GM19463 (cell line): ENCODE data around the gene ARFRP1.
"Not testable (repeated sequence)": the region's sequence is repeated elsewhere in the genome, so short reads cannot be mapped to it uniquely, and the experiment has no call there.

Experiments used
- ATAC-seq: cut with Tn5 transposase; IDR thresholded peaks from one replicate; pipeline ENCODE4 v1.9.1; 2021; ENCODE audit warnings: mild to moderate bottlenecking, moderate library complexity; ENCODE audit not compliant: unreplicated experiment

Gene ARFRP1

DNA sequence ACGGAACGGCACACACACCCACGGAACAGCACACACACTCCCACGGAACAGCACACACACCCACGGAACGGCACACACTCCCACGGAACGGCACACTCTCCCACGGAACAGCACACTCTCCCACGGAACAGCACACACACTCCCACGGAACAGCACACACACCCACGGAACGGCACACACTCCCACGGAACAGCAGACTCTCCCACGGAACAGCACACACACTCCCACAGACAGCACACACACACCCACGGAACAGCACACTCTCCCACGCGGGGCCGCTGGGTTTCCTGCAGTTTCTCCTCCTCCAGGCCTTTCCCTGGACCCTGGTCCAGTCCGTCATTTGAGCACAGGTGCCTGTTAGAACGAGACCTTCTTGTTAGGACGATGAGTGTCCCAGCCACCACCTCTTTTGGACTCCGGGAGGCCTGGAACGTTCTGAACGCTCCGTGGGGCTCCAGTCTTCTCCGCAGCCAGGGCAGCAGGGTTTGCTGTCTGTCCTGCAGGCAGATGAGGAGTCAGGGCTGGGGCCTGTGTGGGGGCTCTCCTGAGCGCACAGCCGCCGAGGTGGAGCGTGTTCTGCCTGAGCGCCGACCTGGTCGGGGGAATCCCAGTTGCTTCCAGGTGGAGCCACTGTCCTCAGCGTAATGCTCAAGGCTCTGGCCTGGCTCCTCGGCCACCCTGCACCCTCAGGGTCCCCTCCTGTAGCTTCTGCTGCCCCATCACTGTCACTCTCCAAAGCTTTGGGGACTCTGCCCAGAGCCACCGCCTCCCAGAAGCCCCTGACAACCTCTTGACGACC is 28.9 kb downstream of the ARFRP1 start:
- no peak for ATAC-seq

DNA sequence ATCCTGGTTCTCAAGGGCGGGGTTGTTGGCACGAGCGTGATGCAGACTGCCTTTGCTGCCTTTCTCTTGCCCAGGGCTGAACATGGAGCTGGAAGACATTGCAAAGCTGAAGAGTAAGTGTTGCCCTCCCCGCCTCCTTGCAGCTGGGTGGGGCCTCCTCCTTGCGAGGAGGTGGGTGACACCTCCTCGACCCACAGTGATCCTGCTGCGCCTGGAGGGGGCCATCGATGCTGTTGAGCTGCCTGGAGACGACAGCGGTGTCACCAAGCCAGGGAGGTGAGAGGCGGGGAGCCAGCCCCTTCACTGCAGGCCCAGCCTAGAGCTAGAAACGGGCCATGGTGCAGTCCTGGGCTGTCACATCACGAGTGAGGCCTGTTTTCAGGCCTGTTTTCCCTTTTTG is 29.7 kb downstream of the ARFRP1 start:
- no peak for ATAC-seq

DNA sequence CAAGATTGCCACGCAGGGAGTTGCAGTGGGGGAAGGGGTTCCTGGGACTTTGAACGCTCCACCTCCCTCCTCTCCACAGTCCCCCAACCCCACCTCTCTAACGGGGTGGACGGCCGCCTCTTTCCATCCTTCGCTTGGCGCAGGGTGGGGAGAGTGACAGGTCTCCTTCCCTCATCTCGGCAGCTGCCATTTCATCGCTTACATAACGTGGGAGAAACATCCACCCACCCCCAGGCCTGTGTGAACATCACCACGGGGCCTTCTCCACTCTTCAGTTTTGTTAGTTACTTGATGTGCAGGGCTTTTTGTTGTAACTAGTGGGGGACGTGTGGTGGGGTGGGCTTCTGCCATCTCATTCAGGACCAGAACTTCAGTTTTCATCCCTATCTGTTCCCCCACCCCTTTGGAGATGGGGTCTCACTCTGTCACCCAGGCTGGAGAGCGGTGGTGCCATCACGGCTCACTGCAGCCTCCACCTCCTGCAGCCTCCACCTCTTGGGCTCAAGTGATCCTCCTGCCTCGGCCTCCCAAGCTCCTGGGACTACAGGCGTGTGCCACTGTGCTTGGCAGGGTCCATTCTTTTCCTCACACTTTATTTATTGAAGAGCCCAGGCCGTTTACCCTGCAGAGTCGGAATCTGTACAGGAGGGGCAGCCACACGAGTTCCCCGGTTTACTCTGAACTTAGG is 32.0 kb downstream of the ARFRP1 start:
- ATAC-seq = no peak

DNA sequence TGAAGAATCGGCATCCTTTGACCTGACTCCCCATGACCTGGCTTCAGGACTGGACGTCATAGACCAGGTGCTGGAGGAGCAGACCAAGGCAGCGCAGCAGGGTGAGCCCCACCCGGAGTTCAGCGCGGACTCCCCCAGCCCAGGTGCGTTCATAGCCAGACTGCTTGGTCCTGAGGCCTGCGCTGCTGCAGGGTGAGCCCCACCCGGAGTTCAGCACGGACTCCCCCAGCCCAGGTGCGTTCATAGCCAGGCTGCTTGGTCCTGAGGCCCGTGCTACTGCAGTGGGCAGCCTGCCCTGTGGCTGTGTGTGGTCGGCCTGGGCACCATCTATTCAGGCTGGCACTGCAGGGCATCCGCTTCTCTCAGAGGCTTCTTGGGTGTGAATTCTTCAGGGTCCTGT is 33.8 kb downstream of the ARFRP1 start:
- no peak for ATAC-seq

DNA sequence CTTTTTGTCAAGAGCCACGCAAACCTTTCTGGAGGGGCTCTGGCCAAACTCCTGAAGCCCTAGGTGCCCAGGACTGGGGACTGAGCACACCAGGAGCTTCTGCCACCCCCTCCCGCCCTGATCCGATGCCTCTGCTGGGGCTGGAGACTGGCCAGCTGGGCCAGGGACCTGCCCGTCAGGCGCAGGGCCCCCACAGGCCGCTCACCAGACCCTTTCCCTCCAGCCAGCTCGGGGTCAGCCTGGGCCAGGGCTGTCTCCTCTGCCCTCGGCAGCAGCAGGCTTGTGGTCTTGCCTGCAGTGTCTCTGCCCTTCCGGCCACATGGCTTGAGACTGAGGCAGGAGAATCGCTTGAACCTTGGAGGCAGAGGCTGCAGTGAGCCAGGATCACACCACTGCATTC is 35.1 kb downstream of the ARFRP1 start:
- no peak for ATAC-seq

DNA sequence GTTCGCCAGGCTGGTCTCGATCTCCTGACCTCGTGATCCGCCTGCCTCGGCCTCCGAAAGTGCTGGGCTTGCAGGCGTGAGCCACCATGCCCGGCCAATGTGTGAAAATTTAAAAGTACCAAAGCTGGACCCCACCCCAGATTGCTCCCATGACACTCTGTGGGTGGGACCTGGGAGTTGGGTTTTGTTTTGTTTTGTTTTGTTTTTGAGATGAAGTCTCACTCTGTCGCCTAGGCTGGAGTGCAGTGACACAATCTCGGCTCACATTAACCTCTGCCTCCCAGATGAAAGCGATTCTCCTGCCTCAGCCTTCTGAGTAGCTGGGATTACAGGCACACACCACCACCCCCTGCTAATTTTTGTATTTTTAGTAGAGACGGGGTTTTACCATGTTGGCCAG is 36.1 kb downstream of the ARFRP1 start:
- not testable (repeated sequence) for ATAC-seq

DNA sequence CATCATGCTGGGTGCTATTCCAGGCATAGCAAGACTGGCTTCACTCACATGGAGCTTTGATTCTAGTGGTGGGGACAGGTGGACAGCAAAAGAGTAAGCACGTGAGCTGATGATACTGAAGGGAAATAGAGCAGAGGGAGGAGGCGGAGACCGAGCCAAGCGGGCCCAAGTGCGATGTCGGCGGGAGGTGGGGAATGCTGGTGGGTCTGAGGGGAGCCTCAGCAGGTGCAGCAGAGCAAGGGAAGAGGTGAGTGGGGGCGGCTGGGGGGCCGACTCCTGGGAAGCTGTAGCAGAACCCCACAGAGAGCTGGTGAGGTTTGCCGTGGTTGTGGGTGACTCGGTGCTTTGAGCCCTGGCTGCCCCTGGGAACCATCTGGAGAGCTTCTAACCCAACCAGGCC is 39.4 kb downstream of the ARFRP1 start:
- no peak for ATAC-seq

DNA sequence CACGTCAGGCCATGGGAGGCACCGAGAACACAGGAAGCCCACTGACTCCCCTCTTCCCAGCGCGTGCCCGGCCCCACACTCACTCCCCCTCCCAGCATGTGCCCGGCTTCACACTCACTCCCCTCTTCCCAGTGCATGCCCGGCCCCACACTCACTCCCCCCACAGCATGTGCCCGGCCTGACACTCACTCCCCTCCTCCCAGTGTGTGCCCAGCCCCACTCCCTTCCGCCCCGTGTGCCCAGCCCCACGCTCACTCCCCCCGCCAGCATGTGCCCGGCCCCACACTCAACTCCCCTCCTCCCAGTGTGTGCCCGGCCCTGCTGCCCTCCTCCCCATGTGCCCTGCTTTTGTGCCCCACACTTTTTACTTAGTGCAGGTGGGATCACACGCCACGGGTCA is 39.9 kb downstream of the ARFRP1 start:
- no peak for ATAC-seq

DNA sequence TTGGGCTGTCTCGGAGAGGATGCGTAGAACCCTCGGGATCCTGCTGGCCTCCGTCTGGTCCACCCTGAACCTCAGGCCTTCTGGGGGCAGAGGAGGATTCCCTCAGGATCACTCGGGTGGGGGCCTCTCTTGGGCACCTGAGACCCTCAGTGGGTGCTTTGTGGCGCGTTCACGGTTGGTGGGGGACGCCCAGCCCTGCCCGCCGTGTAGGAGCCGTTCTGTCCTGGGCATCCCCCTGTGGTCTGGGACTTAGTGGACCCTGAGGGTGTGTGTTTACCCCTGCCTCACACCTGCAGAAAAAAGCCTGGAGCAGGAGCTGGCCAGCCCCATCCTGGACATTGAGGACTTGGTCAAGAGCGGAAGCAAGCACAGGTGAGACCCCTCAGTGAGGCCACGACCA is 42.1 kb downstream of the ARFRP1 start:
- ATAC-seq = no peak

DNA sequence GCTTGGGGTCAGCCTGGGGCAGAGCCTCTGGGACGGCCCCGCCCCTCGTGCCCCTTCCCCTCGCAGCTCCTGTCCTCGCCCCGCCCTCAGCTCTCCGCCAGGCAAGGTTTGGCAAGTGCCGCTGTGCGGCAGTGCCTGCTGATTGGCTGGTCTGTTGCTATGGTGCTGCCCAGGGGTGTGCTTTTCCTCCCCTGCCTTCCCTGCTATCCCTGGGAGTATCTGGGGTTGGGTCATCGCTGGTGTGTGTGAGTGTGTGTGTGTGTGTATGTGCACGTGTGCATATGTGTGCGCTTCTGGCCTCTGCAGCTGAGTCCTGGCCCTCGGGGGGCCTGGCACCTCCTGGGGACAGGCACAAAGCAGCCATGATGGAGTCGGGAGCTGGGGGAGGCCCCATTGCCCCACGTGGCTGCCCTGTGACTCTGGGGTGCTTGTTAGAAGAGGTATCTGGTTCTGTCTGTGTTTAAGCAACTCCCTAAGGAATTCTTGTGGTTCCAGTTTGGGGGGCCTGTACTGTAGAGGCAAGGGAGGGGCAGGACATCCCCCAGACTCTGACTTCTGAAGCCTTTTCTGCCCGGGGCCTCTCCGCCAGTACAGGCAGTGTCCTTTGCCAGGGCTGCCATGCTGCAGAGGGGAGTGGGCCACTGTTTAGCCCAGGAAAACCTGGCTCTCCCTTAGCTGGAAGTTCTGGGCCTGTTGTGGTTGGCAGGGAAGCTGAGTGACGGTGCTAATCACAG is 42.7 kb downstream of the ARFRP1 start:
- no peak for ATAC-seq

DNA sequence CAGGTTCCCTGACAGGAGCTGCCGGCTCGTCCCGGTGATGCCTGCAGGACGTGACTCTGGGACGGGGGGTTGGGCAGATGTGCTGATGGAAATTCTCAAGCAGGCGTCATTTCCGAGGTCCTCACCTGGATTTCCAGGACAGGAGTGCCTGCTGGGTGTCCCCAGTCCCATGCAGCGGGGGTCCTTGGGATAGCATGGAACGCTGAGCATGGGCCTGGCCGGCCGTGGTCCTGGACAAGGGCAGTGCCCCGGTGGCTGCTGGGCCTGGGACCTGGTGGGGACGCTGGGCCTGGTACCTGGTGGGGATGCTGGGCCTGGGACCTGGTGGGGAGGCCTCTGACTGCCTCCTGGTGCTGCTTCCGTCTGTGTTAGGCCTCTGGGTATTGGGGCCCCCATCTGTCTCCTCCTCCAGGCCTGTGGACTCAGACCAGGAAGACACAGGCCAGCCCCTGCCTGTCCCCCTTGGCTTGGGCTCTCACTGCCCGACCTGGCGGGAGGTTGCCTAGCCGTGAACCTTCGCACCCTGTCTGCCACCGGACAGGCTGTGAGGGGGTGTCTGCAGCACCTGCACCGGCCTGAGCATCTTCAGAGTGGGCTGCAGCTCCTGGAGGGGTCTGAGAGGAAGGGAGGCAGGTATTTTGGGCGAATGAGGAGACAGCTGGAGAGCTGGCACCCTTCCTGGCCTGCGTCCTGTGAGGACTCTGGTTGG is 43.5 kb downstream of the ARFRP1 start:
- ATAC-seq = no peak

DNA sequence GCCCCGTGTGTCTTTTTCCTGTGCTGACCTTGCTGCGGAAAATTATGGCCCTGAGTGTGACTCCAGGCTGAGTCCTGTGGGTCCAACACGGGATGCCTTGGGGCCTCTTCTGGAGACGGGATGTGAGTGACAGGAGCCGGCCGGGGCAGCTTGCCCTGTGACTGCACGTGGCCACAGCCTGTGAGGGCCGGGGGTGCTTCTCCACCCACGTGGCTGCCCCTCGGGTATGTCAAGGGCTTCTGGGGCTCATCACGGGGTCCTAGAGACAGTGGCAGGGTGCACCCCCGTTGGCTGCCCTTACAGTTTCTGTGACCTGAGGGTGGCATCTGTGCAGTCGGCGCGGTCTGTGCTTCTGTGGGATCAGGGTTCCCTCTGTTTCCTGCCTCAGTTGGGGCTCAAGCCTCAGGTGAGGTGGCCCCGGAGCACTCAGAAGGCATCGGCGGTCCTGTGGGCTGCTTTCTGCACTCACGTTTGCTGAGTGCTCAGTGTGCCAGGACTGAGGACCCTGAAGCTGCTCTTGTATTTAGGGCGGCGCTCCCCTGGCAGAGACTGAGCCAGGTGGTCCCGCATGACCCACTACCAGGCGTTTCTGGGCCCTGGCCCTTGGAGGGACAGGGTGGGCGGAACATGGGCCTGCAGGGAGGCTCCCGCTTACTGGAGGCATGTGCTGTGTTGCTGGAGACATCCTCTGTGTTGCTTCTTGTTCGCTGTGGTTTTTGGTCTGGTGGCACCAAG is 44.3 kb downstream of the ARFRP1 start:
- no peak for ATAC-seq

DNA sequence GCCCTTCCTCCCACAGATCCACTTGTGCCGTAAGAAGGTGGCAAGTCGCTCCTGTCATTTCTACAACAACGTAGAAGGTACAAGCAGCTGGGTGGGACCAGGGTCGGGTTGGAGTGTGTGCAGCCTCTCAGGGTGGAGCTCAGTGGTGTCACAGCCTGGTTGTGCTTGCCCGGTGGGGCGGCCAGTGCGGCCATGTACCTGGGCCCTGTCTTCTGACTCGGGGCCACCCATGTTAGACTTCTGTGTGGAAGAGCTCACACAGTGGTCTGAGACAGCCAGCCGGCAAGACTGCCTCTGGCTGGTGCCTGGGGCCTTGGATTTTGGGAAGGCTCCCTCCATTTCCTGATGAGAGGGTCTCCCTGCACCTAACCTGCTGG is 45.0 kb downstream of the ARFRP1 start:
- no peak for ATAC-seq

DNA sequence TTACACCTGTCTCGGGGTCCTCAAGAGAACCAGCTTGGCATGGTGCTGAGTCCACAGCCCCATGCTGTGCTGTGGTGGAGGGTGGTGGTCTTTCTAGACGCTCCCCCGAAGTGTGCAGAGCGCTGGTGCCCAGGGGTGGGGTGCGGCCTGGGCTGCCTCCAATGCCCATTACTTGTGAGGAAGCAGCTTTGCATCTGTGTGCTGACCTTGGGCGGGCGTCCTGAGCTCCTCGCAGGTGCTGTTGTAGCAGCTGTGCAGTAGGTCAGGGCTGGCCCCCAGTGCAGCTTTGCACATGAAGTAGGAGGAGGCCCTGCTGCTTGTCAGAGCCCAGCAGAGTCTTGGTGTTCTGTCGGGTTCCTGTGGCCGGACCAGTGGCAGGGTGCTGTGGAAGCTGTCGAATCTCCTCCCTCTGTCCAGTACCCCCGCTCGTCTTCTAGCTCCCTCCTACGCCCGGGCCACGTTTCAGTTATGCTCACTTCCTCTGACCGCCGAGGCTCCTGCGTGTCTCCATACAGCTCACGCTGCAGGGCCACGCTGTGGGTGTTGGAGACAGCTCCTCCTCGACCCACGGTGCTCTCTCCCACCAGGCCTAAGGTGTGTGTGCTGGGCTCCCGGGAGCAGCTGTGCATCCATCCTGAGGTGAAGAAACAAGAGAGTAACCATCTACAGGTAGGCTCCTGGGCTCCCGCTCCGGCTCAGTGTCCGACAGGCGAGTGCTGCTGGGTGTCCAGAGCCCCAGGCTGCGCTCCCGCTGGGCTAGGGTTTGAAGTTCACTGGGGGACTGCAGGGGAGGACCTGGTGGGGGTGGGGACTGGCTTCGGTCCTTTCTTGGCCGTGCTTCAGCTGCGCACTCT is 45.6 kb downstream of the ARFRP1 start:
- no peak for ATAC-seq

DNA sequence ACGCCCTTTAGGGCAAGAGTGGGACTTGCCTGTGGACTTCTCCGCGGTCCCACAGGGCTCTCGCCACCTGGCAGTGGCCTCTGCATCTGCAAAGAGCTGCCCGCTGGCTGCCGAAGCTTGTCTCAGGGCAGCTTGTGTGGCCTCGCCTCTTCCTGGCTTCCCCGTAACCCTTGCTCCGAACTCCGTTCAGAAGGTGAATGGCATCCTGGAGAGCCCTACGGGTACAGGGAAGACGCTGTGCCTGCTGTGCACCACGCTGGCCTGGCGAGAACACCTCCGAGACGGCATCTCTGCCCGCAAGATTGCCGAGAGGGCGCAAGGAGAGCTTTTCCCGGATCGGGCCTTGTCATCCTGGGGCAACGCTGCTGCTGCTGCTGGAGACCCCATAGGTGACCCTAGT is 46.7 kb downstream of the ARFRP1 start:
- no peak for ATAC-seq

DNA sequence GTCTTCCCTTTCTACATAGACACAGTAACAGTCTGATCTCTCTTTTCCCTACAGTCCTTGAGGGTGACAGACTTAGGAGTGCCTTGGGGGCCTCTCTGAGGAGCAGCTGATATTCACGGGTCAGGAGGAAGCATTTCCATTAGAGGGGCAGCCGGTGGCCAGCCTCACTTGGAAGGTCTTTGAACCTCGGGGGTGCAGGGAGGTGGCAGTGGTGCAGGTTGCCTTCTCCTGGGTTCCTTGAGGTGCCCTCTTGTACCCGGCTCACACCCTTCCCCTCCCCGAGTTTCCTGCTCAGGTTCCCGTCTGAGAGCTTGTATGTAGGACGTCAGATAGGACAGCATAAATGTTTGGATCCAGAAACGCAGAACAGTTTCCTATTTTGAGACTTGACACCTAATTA is 47.2 kb downstream of the ARFRP1 start:
- ATAC-seq = no peak

DNA sequence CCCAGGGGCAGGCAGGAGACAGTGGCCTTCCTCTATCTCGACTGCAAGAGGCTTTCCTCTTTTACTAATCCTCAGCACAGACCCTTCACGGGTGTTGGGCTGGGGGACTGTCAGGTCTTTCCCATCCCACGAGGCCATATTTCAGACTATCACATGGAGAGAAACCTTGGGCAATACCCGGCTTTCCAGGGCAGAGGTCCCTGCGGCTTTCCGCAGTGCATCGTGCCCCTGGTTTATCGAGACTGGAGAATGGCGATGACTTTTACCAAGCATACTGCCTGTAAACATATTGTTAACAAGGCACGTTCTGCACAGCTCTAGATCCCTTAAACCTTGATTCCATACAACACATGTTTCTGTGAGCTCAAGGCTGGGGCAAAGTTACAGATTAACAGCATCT is 47.6 kb downstream of the ARFRP1 start:
- ATAC-seq = not testable (repeated sequence)

DNA sequence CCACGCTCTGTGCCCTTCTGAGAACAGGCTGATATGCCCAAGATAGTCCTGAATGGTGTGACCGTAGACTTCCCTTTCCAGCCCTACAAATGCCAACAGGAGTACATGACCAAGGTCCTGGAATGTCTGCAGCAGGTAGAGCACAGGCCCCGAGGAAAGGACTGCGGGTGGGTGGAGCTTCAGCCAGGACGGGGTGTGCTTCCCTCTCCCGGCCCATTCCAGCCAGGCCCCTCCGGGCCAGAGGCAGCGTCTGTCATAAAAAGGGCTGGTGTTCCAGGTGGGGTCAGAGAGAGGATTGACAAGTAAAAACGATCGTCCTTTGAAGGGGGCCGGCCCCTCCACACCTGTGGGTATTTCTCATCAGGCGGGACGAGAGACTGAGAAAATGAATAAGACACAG is 48.4 kb downstream of the ARFRP1 start:
- no peak for ATAC-seq

DNA sequence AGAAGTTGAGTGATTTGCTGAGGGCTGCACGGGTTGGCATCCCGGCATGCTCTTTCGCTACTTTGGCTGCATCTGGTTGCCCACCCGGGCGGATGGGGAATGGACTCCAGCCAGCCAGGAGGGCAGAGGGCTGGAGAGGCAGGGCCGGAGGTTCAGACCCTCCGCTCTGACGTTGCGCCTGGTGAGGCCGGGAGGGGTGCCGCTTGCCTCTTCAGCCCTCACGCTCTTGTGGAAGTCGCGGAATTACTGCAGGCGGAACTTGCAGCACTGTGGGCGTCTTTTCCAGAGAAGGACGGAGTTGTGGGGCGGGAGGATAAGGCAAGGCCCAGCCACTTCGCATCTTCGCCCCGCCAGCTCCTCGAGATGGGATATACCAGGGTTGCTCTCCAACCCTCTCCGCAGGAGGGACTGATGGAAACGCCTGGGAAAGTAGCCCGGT is 49.0 kb downstream of the ARFRP1 start:
- ATAC-seq = peak; percentile 24
